Mesodermal cell (in vitro differentiated cells): Measurements from ENCODE around the gene BSPRY.
A peak's percentile ranks its signal among the peaks of the same experiment; 100 is the strongest.

ENCODE experiments used
- H3K27ac ChIP-seq: 2 replicates; pipeline ENCODE4 v1.7.0; 2013; ENCODE audit warnings: mild to moderate bottlenecking, low read depth, low read length, moderate library complexity; ENCODE audit not compliant: severe bottlenecking
- H3K36me3 ChIP-seq: 2 replicates; pipeline ENCODE4 v1.7.1; 2013; ENCODE audit warnings: mild to moderate bottlenecking, low read length, moderate library complexity; ENCODE audit not compliant: control insufficient read depth, insufficient read depth
- H3K4me1 ChIP-seq: one replicate; pipeline ENCODE4 v1.7.1; 2013; ENCODE audit warnings: mild to moderate bottlenecking, low read length; ENCODE audit not compliant: insufficient read depth, control insufficient read depth, poor library complexity, severe bottlenecking
- H3K4me3 ChIP-seq: 2 replicates; pipeline ENCODE4 v1.7.0; 2013; ENCODE audit warnings: low read length, control low read depth, mild to moderate bottlenecking; ENCODE audit not compliant: insufficient read depth, poor library complexity, severe bottlenecking; ENCODE audit errors: extremely low read depth
- H3K9me3 ChIP-seq: 2 replicates; pipeline ENCODE4 v1.7.1; 2013; ENCODE audit warnings: mild to moderate bottlenecking, low read length, moderate library complexity; ENCODE audit not compliant: control insufficient read depth
- WGBS, 2 experiments: methylation state at CpG; one replicate each; pipeline ENCODE4 v1.1.5; 2013; ENCODE audit warnings: missing lambda C conversion rate in 2 of 2; ENCODE audit not compliant: insufficient coverage in 2 of 2; 5-methylcytosine and 5-hydroxymethylcytosine counted together

The BSPRY gene

GRCh38 chr9:113315231-113315630 lies 34.1 kb upstream of the BSPRY start:
- H3K4me3 ChIP-seq, result no peak overlapping the region
- H3K27ac ChIP-seq, result no peak overlapping the region
- no peaks in the 10 kb centered on the region for H3K36me3 ChIP-seq
- H3K9me3 ChIP-seq, result no peaks in the 10 kb centered on the region
- no peaks in the 10 kb centered on the region for H3K4me1 ChIP-seq

GRCh38 chr9:113316030-113316429 lies 33.3 kb upstream of the BSPRY start:
- H3K36me3 ChIP-seq, result no peaks in the 10 kb centered on the region
- no peak overlapping the region for H3K4me3 ChIP-seq
- no peak overlapping the region for H3K27ac ChIP-seq
- 92 to 100% methylated on average over 3 to 4 of the region's 4 CpGs for WGBS, 2 experiments
- H3K4me1 ChIP-seq, result no peaks in the 10 kb centered on the region
- H3K9me3 ChIP-seq, result no peaks in the 10 kb centered on the region

GRCh38 chr9:113317777-113318176 lies 31.6 kb upstream of the BSPRY start:
- no peak overlapping the region for H3K4me3 ChIP-seq
- H3K9me3 ChIP-seq, result no peaks in the 10 kb centered on the region
- no peak overlapping the region for H3K27ac ChIP-seq
- H3K36me3 ChIP-seq, result no peaks in the 10 kb centered on the region
- no CpG with 5 or more reads among the region's 2 CpGs for WGBS, 2 experiments
- H3K4me1 ChIP-seq, result no peaks in the 10 kb centered on the region

GRCh38 chr9:113319054-113319453 lies 30.3 kb upstream of the BSPRY start:
- no peaks in the 10 kb centered on the region for H3K9me3 ChIP-seq
- H3K4me1 ChIP-seq, result no peaks in the 10 kb centered on the region
- WGBS, 2 experiments, result 100% methylated on average over 1 of the region's 2 CpGs
- no peak overlapping the region for H3K4me3 ChIP-seq
- no peaks in the 10 kb centered on the region for H3K36me3 ChIP-seq
- H3K27ac ChIP-seq, result no peak overlapping the region

- Histone ChIP-seq H3K9me3 (no peaks in the 10 kb centered on the region), H3K27ac (no peak overlapping the region), H3K4me1 (no peaks in the 10 kb centered on the region), H3K36me3 (no peaks in the 10 kb centered on the region), H3K4me3 (no peak overlapping the region)
- WGBS, 2 experiments, result 88 to 89% methylated on average over 2 to 3 of the region's 3 CpGs
Measured at GRCh38 chr9:113320051-113320450, 29.3 kb upstream of the BSPRY start.

- Histone ChIP-seq H3K4me1 (no peaks in the 10 kb centered on the region), H3K27ac (no peak overlapping the region), H3K9me3 (no peaks in the 10 kb centered on the region), H3K36me3 (no peaks in the 10 kb centered on the region), H3K4me3 (no peak overlapping the region)
- 77 to 83% methylated on average over 6 of the region's 6 CpGs for WGBS, 2 experiments
Measured at GRCh38 chr9:113322671-113323070, 26.7 kb upstream of the BSPRY start.

GRCh38 chr9:113326230-113326629 lies 23.1 kb upstream of the BSPRY start:
- no peak overlapping the region for H3K4me3 ChIP-seq
- no peaks in the 10 kb centered on the region for H3K9me3 ChIP-seq
- no peak overlapping the region for H3K27ac ChIP-seq
- no peaks in the 10 kb centered on the region for H3K36me3 ChIP-seq
- WGBS, 2 experiments, result 85 to 93% methylated on average over 3 of the region's 4 CpGs
- H3K4me1 ChIP-seq, result no peaks in the 10 kb centered on the region

GRCh38 chr9:113328045-113328782 lies 21.1 kb upstream of the BSPRY start:
- Histone ChIP-seq H3K36me3 (no peaks in the 10 kb centered on the region), H3K9me3 (no peaks in the 10 kb centered on the region)
- 100% methylated on average over 1 to 2 of the region's 3 CpGs for WGBS, 2 experiments

GRCh38 chr9:113331780-113332179 lies 17.6 kb upstream of the BSPRY start:
- Histone ChIP-seq H3K36me3 (no peaks in the 10 kb centered on the region), H3K4me3 (no peak overlapping the region), H3K9me3 (no peaks in the 10 kb centered on the region), H3K4me1 (no peaks in the 10 kb centered on the region), H3K27ac (no peak overlapping the region)
- 80 to 90% methylated on average over 3 to 4 of the region's 4 CpGs for WGBS, 2 experiments

More at GRCh38 chr9:113328045-113328782, 21.1 kb upstream of the BSPRY start:
- Histone ChIP-seq H3K4me1 (no peaks in the 10 kb centered on the region), H3K4me3 (no peak overlapping the region), H3K27ac (no peak overlapping the region)

GRCh38 chr9:113337714-113338113 lies 11.6 kb upstream of the BSPRY start:
- no peak overlapping the region for H3K27ac ChIP-seq
- H3K9me3 ChIP-seq, result no peaks in the 10 kb centered on the region
- H3K4me3 ChIP-seq, result no peak overlapping the region
- WGBS, 2 experiments, result no CpG with 5 or more reads among the region's 2 CpGs
- H3K36me3 ChIP-seq, result no peaks in the 10 kb centered on the region
- H3K4me1 ChIP-seq, result no peaks in the 10 kb centered on the region

- Histone ChIP-seq H3K4me3 (peak within 1 kb of the TSS; percentile 54), H3K4me1 (no peaks in the 10 kb centered on the region), H3K9me3 (no peaks in the 10 kb centered on the region), H3K27ac (no peak within 1 kb of the TSS), H3K36me3 (no peaks in the 10 kb centered on the region)
- 1% methylated on average over 36 to 40 of the region's 46 CpGs for WGBS, 2 experiments
Measured at GRCh38 chr9:113340011-113340699, 9.2 kb upstream of the BSPRY start, which contains the start of gene WDR31. Gene WDR31 (minus strand): TSS chr9:113340275. CDS start chr9:113332022, 8,253 bp downstream.
